A549 (cell line): ENCODE data around the gene ROBO1.

Experiments
- EHMT2 ChIP-seq: fragments of 200-600 bp; sonication (generic); IDR thresholded peaks from 2 replicates; pipeline ENCODE4 v1.6.1; 2016; ENCODE audit warnings: antibody characterized with exemption, low read depth, mild to moderate bottlenecking, moderate library complexity
- EP300 ChIP-seq, 2 experiments: fragments of >200 bp; sonication (Bioruptor Twin); formaldehyde crosslinking; IDR thresholded peaks; 2 replicates in 1 of 2; 3 replicates in 1 of 2; pipeline ENCODE4 v1.6.1; 2016 to 2017
- ESRRA ChIP-seq: fragments of 150-350 bp; IDR thresholded peaks from 2 replicates; pipeline ENCODE4 v1.6.1; 2014; ENCODE audit warnings: mild to moderate bottlenecking, low read length, borderline replicate concordance
- SREBF2 ChIP-seq: fragments of 450-650 bp; IDR thresholded peaks from 2 replicates; pipeline ENCODE4 v1.6.1; 2014; ENCODE audit warnings: mild to moderate bottlenecking, moderate library complexity
- TF ChIP-seq, protein P1 (sequence below): fragments of >200 bp; sonication (Bioruptor Twin); formaldehyde crosslinking; IDR thresholded peaks from 3 replicates; pipeline ENCODE4 v1.5.1; 2016
- TF ChIP-seq, protein P2 (sequence below): fragments of >200 bp; sonication (Bioruptor Twin); formaldehyde crosslinking; IDR thresholded peaks from 3 replicates; pipeline ENCODE4 v1.6.1; 2016
- TF ChIP-seq, protein P3 (sequence below): fragments of 150-350 bp; IDR thresholded peaks from 2 replicates; pipeline ENCODE4 v1.6.1; 2014; ENCODE audit warnings: low read depth, mild to moderate bottlenecking, low read length

DNA sequence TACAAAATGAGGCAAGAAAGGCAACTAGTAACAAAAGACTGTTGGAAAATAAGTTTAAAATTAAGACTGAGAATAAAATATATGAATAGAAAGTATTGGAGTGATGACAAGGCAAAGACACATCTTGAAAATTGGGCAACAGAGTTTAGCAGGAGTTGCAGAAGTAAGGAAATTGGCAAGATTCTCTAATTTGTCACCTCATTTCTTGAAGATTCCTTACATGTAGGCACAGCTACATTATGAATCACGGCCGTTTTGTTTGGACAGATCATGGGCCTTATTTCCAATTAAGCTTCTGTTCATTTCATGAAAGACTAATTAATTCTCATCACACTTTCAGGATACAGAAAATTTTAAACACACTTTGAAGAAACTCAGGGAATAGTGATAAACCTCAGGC, 170.1 kb downstream of the ROBO1 start:
- TF ChIP-seq, protein P1, sequence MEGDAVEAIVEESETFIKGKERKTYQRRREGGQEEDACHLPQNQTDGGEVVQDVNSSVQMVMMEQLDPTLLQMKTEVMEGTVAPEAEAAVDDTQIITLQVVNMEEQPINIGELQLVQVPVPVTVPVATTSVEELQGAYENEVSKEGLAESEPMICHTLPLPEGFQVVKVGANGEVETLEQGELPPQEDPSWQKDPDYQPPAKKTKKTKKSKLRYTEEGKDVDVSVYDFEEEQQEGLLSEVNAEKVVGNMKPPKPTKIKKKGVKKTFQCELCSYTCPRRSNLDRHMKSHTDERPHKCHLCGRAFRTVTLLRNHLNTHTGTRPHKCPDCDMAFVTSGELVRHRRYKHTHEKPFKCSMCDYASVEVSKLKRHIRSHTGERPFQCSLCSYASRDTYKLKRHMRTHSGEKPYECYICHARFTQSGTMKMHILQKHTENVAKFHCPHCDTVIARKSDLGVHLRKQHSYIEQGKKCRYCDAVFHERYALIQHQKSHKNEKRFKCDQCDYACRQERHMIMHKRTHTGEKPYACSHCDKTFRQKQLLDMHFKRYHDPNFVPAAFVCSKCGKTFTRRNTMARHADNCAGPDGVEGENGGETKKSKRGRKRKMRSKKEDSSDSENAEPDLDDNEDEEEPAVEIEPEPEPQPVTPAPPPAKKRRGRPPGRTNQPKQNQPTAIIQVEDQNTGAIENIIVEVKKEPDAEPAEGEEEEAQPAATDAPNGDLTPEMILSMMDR = no peak
- TF ChIP-seq SREBF2 (no peak), ESRRA (no peak), EHMT2 (no peak), EP300 (IDR thresholded peaks at IDR 0.05) (no peak)
- TF ChIP-seq, protein P2, sequence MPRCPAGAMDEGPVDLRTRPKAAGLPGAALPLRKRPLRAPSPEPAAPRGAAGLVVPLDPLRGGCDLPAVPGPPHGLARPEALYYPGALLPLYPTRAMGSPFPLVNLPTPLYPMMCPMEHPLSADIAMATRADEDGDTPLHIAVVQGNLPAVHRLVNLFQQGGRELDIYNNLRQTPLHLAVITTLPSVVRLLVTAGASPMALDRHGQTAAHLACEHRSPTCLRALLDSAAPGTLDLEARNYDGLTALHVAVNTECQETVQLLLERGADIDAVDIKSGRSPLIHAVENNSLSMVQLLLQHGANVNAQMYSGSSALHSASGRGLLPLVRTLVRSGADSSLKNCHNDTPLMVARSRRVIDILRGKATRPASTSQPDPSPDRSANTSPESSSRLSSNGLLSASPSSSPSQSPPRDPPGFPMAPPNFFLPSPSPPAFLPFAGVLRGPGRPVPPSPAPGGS = no peak
- TF ChIP-seq, protein P3, sequence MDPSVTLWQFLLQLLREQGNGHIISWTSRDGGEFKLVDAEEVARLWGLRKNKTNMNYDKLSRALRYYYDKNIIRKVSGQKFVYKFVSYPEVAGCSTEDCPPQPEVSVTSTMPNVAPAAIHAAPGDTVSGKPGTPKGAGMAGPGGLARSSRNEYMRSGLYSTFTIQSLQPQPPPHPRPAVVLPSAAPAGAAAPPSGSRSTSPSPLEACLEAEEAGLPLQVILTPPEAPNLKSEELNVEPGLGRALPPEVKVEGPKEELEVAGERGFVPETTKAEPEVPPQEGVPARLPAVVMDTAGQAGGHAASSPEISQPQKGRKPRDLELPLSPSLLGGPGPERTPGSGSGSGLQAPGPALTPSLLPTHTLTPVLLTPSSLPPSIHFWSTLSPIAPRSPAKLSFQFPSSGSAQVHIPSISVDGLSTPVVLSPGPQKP = no peak
